OCI-LY7 (cell line): ENCODE measurements around the gene CEP63.

Experiments used
- EZH2phosphoT487 ChIP-seq: fragments of 200-600 bp; sonication (generic); IDR thresholded peaks from 2 replicates; pipeline ENCODE4 v1.6.1; 2018; ENCODE audit warnings: low read depth, borderline replicate concordance, mild to moderate bottlenecking, mixed run types, antibody characterized with exemption, low read length, moderate library complexity, mixed read lengths
- TF ChIP-seq, protein P1 (sequence below): fragments of 200-600 bp; sonication (generic); conservative IDR thresholded peaks from 2 replicates; pipeline ENCODE4 v1.5.1; 2014; ENCODE audit warnings: mild to moderate bottlenecking, antibody characterized with exemption, low read length, moderate library complexity, mixed read lengths

DNA sequence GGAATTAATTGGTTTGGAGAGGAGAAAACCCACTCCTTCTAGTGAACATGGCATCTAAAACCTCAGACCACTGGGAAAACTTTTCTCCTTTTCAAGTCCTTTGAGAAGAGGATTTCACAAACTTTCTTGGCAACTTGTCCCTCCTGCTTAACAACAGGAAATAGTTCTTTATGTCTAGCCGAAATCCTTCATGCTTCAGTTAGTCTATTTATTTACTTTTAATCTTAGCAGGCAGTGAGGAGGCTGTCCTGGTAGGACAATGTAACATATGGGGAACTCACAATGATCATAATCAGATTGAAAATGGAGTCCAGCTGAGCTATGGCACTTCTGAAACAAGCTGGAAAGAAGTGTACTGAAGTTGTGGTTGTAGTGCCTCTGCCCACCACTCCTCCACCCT is 114.3 kb downstream of the CEP63 start:
- TF ChIP-seq, protein P1, sequence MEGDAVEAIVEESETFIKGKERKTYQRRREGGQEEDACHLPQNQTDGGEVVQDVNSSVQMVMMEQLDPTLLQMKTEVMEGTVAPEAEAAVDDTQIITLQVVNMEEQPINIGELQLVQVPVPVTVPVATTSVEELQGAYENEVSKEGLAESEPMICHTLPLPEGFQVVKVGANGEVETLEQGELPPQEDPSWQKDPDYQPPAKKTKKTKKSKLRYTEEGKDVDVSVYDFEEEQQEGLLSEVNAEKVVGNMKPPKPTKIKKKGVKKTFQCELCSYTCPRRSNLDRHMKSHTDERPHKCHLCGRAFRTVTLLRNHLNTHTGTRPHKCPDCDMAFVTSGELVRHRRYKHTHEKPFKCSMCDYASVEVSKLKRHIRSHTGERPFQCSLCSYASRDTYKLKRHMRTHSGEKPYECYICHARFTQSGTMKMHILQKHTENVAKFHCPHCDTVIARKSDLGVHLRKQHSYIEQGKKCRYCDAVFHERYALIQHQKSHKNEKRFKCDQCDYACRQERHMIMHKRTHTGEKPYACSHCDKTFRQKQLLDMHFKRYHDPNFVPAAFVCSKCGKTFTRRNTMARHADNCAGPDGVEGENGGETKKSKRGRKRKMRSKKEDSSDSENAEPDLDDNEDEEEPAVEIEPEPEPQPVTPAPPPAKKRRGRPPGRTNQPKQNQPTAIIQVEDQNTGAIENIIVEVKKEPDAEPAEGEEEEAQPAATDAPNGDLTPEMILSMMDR = no peak
- no peak for TF ChIP-seq EZH2phosphoT487
